HUES6 (cell line): ENCODE measurements around the gene RGPD4.
"Not testable (repeated sequence)": the region's sequence is repeated elsewhere in the genome, so short reads cannot be mapped to it uniquely, and the experiment has no call there.

ENCODE experiments used
- H3K27ac ChIP-seq: 2 replicates; pipeline ENCODE4 v1.7.0; 2013; ENCODE audit warnings: low read depth, mild to moderate bottlenecking, low read length, inconsistent platforms
- H3K27me3 ChIP-seq: 2 replicates; pipeline ENCODE4 v1.6.1; 2013; ENCODE audit warnings: low read length; ENCODE audit not compliant: control insufficient read depth, insufficient read depth
- H3K36me3 ChIP-seq: 2 replicates; pipeline ENCODE4 v1.6.1; 2013; ENCODE audit warnings: low read length; ENCODE audit not compliant: control insufficient read depth, insufficient read depth
- H3K4me1 ChIP-seq: 2 replicates; pipeline ENCODE4 v1.6.1; 2013; ENCODE audit warnings: low read length; ENCODE audit not compliant: control insufficient read depth, insufficient read depth
- H3K4me3 ChIP-seq: 2 replicates; pipeline ENCODE4 v1.5.1; 2013; ENCODE audit warnings: low read depth, low read length
- H3K9ac ChIP-seq: one replicate; pipeline ENCODE4 v1.6.1; 2013; ENCODE audit warnings: mild to moderate bottlenecking, low read length
- H3K9me3 ChIP-seq: 2 replicates; pipeline ENCODE4 v1.6.1; 2013; ENCODE audit warnings: low read depth, low read length; ENCODE audit not compliant: control insufficient read depth, insufficient read depth

The RGPD4 gene

DNA sequence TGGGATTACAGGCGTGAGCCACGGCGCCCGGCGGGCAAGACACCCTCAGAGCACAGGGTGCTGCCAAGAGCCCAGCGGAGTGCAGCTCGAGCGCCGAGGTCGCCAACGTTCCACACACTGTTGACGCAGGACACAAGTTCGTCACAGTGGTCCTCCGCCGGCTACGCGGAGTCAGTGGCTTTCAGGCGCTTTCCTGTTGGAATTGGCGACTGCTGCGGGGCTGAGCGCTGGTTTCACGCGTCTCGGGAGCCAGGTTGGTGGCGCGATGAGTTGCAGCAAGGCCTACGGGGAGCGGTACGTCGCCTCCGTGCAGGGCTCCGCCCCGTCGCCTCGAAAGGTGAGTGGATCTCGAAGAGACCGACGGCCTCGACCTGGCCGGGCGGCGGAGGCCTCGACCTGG is at the start of gene RGPD4:
Gene RGPD4, plus strand, starts transcription at position 144 of the 400 bp plus-strand sequence. Its CDS starts 122 bp downstream, at position 266.
- not testable (repeated sequence) for H3K9me3 ChIP-seq, H3K36me3 ChIP-seq, H3K4me1 ChIP-seq, H3K27me3 ChIP-seq, H3K4me3 ChIP-seq, H3K9ac ChIP-seq, H3K27ac ChIP-seq

DNA sequence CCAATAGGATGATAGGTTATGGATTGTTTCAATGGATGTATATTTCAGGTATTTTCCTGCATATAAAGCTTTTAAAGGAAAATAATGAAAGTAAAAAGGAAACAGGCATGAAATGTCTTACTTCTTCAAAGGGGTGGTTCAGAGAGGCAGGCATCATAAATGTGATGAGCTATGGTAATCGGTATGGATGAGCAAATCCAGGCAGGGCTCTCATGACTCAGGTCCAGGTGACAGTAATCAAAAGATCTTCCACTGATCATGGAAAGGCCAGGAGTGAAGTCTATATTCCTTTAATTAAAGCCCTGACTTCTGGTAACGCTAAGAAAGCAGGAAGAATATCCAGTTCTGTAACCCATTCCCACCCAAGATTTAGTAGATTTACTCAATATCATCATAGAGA is 48.7 kb upstream of the RGPD4 start:
- Histone ChIP-seq H3K27ac (no peak overlapping the region), H3K4me1 (no peaks in the 10 kb centered on the region), H3K9ac (no peak overlapping the region)

DNA sequence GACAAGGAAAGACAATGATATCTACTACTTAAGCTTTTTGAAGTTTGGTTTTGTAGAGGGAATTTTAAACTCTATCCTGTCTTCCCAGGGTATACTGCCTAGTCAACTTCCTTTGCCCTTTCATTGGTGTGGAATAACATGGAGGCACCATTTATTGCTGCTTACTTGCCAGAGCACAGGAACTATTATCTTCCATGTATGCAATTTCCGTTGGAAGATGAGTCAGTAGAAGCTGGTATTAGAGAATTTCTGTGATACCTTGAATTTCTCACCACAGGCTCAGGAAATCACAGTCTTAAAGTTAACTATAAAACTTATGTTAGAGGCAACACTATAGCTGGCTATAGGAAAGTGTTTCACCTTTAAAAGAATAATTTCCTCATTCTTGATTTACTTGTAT is 40.9 kb upstream of the RGPD4 start:
- H3K27ac ChIP-seq, result no peak overlapping the region
- no peaks in the 10 kb centered on the region for H3K27me3 ChIP-seq
- H3K36me3 ChIP-seq, result no peaks in the 10 kb centered on the region
- H3K4me3 ChIP-seq, result no peak overlapping the region
- no peaks in the 10 kb centered on the region for H3K4me1 ChIP-seq
- H3K9ac ChIP-seq, result no peak overlapping the region
- no peaks in the 10 kb centered on the region for H3K9me3 ChIP-seq

More for the DNA sequence above, 48.7 kb upstream of the RGPD4 start:
- no peaks in the 10 kb centered on the region for H3K9me3 ChIP-seq
- no peak overlapping the region for H3K4me3 ChIP-seq
- H3K27me3 ChIP-seq, result no peaks in the 10 kb centered on the region
- H3K36me3 ChIP-seq, result no peaks in the 10 kb centered on the region

DNA sequence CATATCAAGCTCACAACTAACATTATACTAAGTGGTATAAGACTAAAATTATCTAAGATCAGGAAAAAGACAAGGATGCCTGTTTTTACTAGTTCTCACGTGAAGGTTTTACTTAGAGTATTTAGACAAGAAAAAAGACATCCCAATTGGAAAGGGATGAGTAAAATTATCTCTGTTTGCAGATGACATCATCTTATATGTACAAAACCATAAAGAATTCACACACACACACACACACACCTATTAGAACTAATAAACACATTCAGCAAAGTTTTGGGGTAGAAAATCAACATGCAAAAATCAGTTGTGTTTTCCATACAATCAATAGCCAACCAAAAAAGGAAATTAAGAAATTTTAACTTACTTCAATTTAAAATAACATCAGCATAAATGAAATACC is 35.9 kb upstream of the RGPD4 start:
- H3K9me3 ChIP-seq, result no peaks in the 10 kb centered on the region

DNA sequence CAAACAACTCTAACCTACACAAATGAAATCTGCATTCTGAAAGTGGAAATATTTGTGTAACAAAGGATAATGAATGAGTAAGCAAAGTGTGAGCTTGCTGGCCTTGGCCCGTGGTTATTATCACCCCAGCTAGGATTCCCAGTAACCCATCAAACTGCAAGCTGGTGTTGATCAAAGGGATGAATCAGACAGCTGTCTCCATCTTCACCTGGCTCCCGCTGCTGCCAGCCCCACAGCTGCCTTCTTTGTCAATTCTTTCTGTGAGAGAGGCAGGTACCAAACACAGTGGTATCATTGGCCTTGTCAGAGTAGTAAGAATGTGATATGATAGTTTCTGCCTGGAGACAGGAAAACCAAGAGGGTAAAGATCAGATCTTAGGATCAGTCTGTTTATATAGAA is 25.2 kb upstream of the RGPD4 start:
- Histone ChIP-seq H3K4me3 (no peak overlapping the region), H3K36me3 (no peaks in the 10 kb centered on the region), H3K4me1 (peaks cover 6% of the 10 kb centered on the region; the same call in 1 of the 2 replicates), H3K27ac (no peak overlapping the region), H3K27me3 (no peaks in the 10 kb centered on the region), H3K9ac (no peak overlapping the region), H3K9me3 (no peaks in the 10 kb centered on the region)

More for the DNA sequence above, 35.9 kb upstream of the RGPD4 start:
- Histone ChIP-seq H3K9ac (no peak overlapping the region), H3K27me3 (no peaks in the 10 kb centered on the region), H3K4me3 (no peak overlapping the region), H3K27ac (no peak overlapping the region), H3K36me3 (no peaks in the 10 kb centered on the region), H3K4me1 (no peaks in the 10 kb centered on the region)

DNA sequence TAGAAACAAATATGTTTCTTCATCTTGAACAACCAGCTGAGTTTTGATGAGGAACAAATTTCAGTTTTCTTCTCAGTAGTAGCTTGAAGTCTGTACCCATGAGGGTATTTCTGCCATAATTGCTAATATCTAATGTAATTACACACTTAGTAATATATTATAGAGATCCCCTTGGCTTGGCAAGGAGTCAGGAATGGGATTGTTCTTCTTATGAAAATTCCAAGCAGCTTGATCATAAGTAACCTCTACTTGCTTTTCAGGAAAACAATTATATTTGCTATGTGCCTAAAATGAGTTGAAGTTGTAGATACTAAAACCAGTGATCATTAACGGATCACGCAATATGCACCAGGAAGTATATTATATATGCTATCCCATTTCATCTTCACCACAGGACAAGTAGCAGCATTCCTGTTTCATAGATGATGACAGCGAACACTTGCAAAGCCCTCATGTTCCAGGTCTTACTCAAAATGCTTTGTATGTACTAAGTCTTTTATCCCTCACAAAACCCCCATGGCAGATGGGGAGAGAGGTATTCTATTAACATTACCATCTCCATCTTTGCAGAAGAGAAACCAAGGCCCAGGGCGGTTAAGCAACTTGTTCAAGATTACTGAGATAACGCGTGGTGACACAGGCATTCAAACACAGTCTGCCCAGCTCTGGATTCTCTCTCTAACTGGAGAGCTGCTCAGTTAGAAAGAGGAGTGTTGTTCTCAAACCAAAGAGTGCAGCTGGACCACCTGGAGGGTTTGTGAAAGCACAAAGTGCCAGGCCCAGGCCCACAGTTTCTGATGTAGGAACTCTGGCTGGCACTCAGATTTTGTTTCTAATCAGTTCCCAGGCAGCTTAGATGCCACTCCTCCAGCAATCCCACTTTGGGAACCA is 21.8 kb upstream of the RGPD4 start:
- Histone ChIP-seq H3K27me3 (no peaks in the 10 kb centered on the region), H3K9ac (no peak overlapping the region), H3K4me3 (no peak overlapping the region), H3K4me1 (peaks cover 6% of the 10 kb centered on the region; the same call in 1 of the 2 replicates), H3K36me3 (no peaks in the 10 kb centered on the region), H3K27ac (no peak overlapping the region), H3K9me3 (no peaks in the 10 kb centered on the region)

DNA sequence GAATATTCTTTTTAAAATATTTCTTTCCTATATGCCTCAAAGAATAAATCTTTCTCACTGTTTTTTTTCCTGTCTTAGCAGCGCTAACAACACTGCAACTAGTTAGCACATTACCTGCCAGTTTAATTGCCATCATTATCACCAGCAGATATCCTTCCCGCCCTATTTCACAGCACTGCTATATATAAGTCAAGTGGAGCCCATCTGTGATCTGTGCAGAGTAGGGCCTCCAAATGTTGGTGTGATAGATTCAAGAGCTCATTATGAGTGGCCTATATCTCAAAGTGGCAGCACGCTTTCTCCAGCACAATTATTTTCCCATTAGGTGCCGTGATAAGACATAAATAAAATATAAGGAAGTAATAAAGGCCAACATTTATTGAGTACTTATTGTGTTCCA is 19.8 kb upstream of the RGPD4 start:
- H3K9me3 ChIP-seq, result no peaks in the 10 kb centered on the region

DNA sequence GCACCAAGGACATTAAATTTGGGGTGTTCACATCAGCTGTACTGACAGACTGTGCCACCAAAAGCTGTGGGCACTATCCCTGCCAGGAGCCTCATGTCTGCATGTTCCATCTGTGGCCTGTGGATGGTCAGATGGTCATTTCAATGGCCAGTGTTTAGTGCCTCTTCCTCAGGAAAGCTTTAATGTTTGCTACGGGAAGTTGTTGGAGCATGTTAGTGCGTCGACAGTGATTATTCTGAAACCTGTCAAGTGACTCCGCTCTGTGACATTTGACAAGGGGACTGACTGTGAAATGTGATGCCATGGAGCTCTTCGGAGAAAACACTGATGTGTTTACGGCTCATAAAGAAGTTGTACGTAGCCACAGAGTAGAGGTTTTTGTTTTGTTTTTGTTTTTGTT is 18.7 kb upstream of the RGPD4 start:
- Histone ChIP-seq H3K9me3 (no peaks in the 10 kb centered on the region), H3K4me3 (no peak overlapping the region), H3K9ac (no peak overlapping the region), H3K4me1 (peaks cover 10% of the 10 kb centered on the region), H3K27me3 (no peaks in the 10 kb centered on the region), H3K36me3 (no peaks in the 10 kb centered on the region), H3K27ac (no peak overlapping the region)

More for the DNA sequence above, 19.8 kb upstream of the RGPD4 start:
- peaks cover 10% of the 10 kb centered on the region for H3K4me1 ChIP-seq
- no peak overlapping the region for H3K4me3 ChIP-seq
- no peak overlapping the region for H3K27ac ChIP-seq
- no peaks in the 10 kb centered on the region for H3K36me3 ChIP-seq
- H3K9ac ChIP-seq, result no peak overlapping the region
- H3K27me3 ChIP-seq, result no peaks in the 10 kb centered on the region

DNA sequence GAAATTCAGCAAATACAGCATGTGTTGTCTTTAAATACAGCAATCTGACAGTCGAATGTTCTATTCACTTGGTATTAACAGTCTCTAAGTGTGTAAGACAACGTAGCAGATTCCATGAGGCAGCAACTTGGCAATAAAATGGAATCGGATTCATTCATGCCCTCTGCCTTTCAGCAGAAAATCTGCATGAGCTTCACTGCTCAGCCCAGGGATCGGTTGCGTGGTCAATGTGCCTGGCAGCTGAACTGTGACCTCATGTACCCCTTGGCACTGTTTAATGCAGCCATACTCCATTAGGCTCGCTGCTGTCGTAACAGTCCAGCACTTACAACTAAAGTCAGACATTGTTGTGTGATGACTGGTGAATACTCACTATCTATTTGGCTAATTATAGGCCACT is 17.7 kb upstream of the RGPD4 start:
- Histone ChIP-seq H3K9me3 (no peaks in the 10 kb centered on the region), H3K4me1 (peaks cover 10% of the 10 kb centered on the region), H3K27ac (no peak overlapping the region), H3K27me3 (no peaks in the 10 kb centered on the region), H3K36me3 (no peaks in the 10 kb centered on the region), H3K9ac (no peak overlapping the region), H3K4me3 (no peak overlapping the region)

DNA sequence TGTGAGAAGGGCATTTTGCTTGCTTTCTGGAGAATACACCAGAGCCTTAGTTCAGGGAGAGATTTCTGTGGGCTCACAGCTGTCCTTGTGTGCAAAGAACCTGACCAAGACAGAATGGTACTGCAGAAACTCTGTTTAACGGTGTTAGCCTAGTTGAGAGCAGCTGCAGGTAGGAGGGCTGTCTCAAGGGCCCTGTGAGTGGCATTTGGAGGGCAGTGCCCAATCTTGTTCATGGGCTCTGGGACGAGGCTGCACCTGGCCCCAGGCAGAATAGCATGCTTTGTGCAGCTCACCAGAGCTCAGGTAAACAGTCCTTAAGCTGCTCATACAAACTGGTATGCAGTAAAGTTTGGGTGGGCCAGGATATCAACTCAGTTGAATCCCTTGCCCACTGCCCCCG is 16.9 kb upstream of the RGPD4 start:
- H3K27ac ChIP-seq, result no peak overlapping the region
- H3K9me3 ChIP-seq, result no peaks in the 10 kb centered on the region
- peaks cover 10% of the 10 kb centered on the region for H3K4me1 ChIP-seq
- no peak overlapping the region for H3K4me3 ChIP-seq
- H3K36me3 ChIP-seq, result no peaks in the 10 kb centered on the region
- H3K27me3 ChIP-seq, result no peaks in the 10 kb centered on the region
- no peak overlapping the region for H3K9ac ChIP-seq

DNA sequence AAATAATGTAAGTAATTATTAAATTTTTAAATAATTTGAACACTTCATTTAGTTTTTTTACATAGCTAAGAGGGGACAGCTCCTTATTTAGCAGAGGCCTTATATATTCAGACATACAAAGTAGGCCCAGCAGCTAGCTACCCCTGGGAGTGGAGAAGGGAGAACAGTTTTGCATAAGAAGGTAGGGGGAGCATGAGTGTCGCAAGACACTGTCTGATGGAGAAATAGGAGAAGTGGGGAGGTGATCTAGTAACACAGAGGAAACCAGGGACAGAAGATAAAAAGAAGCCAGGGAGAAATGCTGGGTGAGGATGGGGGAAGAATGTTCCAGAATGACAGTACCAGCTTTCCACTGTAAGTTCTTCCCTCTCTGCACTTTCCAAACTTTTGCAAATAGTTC is 16.0 kb upstream of the RGPD4 start:
- Histone ChIP-seq H3K4me3 (no peak overlapping the region), H3K27me3 (no peaks in the 10 kb centered on the region), H3K9ac (no peak overlapping the region), H3K27ac (no peak overlapping the region), H3K9me3 (no peaks in the 10 kb centered on the region), H3K36me3 (no peaks in the 10 kb centered on the region), H3K4me1 (peaks cover 10% of the 10 kb centered on the region)
